Fibroblast of lung (primary cell): ENCODE results near the gene ARID1B. TPM values are rescaled to one million over a fixed set of nuclear protein-coding genes. Genes with fewer than 3 reads are reported as not detected.

Source experiments
- DNase-seq, 2 donors: peaks; one replicate each; pipeline versions ENCODE4 v3.0.0 to v3.0.0-alpha.2; 2010; ENCODE audit warnings: low read depth in 2 of 2
- H2AFZ ChIP-seq: 2 replicates; pipeline ENCODE4 v1.5.1; 2012; ENCODE audit warnings: low read length, control low read depth, inconsistent platforms
- H3K27ac ChIP-seq: 2 replicates; pipeline ENCODE4 v1.5.1; 2011; ENCODE audit warnings: low read length, control low read depth; ENCODE audit not compliant: insufficient read depth
- H3K27me3 ChIP-seq: 2 replicates; pipeline ENCODE4 v1.5.1; 2011; ENCODE audit warnings: mild to moderate bottlenecking, low read length; ENCODE audit not compliant: control insufficient read depth, insufficient read depth
- H3K36me3 ChIP-seq: 2 replicates; pipeline ENCODE4 v1.5.1; 2011; ENCODE audit warnings: low read length; ENCODE audit not compliant: control insufficient read depth, insufficient read depth
- H3K4me1 ChIP-seq: 2 replicates; pipeline ENCODE4 v1.5.1; 2011; ENCODE audit warnings: low read length; ENCODE audit not compliant: control insufficient read depth, insufficient read depth; ENCODE audit errors: extremely low read depth
- H3K4me2 ChIP-seq: 2 replicates; pipeline ENCODE4 v1.5.1; 2011; ENCODE audit warnings: low read length, control low read depth; ENCODE audit not compliant: insufficient read depth; ENCODE audit errors: extremely low read depth
- H3K4me3 ChIP-seq, 4 experiments: fragments of 200-600 bp in 1 of 4; sonication (generic) in 1 of 4; replicated peaks in 1 of 4; 2 replicates each; pipeline ENCODE4 v1.5.1; 2011 to 2016; ENCODE audit warnings: low read length in 4 of 4, low read depth in 3 of 4, mild to moderate bottlenecking in 3 of 4, control low read depth in 2 of 4, inconsistent platforms in 1 of 4, mixed read lengths in 1 of 4; ENCODE audit not compliant: insufficient read depth in 1 of 4; ENCODE audit errors: control extremely low read depth in 1 of 4
- H3K79me2 ChIP-seq: 2 replicates; pipeline ENCODE4 v1.5.1; 2012; ENCODE audit warnings: mild to moderate bottlenecking, low read length, inconsistent platforms; ENCODE audit not compliant: control insufficient read depth, insufficient read depth
- H3K9ac ChIP-seq: 2 replicates; pipeline ENCODE4 v1.5.1; 2011; ENCODE audit warnings: mild to moderate bottlenecking, low read length, control low read depth; ENCODE audit not compliant: insufficient read depth
- H3K9me3 ChIP-seq: 2 replicates; pipeline ENCODE4 v1.5.1; 2012; ENCODE audit warnings: low read depth, low read length; ENCODE audit not compliant: control insufficient read depth, insufficient read depth
- H4K20me1 ChIP-seq: 2 replicates; pipeline ENCODE4 v1.5.1; 2011; ENCODE audit warnings: low read length; ENCODE audit not compliant: control insufficient read depth, insufficient read depth; ENCODE audit errors: extremely low read depth
- CTCF ChIP-seq, 2 donors: IDR thresholded peaks in 1 of 2; conservative IDR thresholded peaks in 1 of 2; 1 replicate in 1 of 2; 2 replicates in 1 of 2; pipeline ENCODE4 v1.5.1; 2011 to 2012; ENCODE audit warnings: low read length in 2 of 2, control low read depth in 1 of 2, inconsistent platforms in 1 of 2, low read depth in 1 of 2, mild to moderate bottlenecking in 1 of 2
- EZH2 ChIP-seq: IDR thresholded peaks from 2 replicates; pipeline ENCODE4 v1.5.1; 2012; ENCODE audit warnings: low read length, control low read depth, mild to moderate bottlenecking; ENCODE audit errors: missing control alignments
- polyA plus RNA-seq, 2 donors: library from polyadenylated mRNA; depleted of rRNA in 1 of 2; stranded (reverse) in 1 of 2; unstranded in 1 of 2; fragments of >200 nt; gene quantifications; 2 replicates each; pipeline ENCODE4 v1.2.1, GENCODE V29; 2011 to 2012; ENCODE audit warnings: missing spikeins in 1 of 2
- total RNA-seq: library from RNA; depleted of rRNA; stranded (reverse); fragments of >200 nt; gene quantifications from 2 replicates; pipeline ENCODE4 v1.2.1, GENCODE V29; 2014

The ARID1B gene
- total and polyA plus RNA-seq, 2 donors (not counting 1 experiment from before 2014, with no cell fraction given): 15.4 to 41.9 TPM

GRCh38 chr6:157076451-157076822 is 299.3 kb downstream of the ARID1B start:
- no peak overlapping the region for H2AFZ ChIP-seq
- H3K4me1 ChIP-seq: no peaks in the 10 kb centered on the region
- no peaks in the 10 kb centered on the region for H3K36me3 ChIP-seq
- H3K9me3 ChIP-seq: no peaks in the 10 kb centered on the region
- H3K4me2 ChIP-seq: no peak overlapping the region
- TF ChIP-seq EZH2: no peak
- no peaks in the 10 kb centered on the region for H3K27me3 ChIP-seq
- no peaks in the 10 kb centered on the region for H4K20me1 ChIP-seq
- H3K79me2 ChIP-seq: no peaks in the 10 kb centered on the region
- no peak overlapping the region for H3K9ac ChIP-seq
- DNase-seq: no peak
- no peak overlapping the region for H3K27ac ChIP-seq
- H3K4me3 ChIP-seq: no peak overlapping the region

- no peaks in the 10 kb centered on the region for H3K36me3 ChIP-seq
- no peak overlapping the region for H2AFZ ChIP-seq
- no peak for DNase-seq
- H3K4me1 ChIP-seq: no peaks in the 10 kb centered on the region
- no peak overlapping the region for H3K4me3 ChIP-seq
- no peak overlapping the region for H3K27ac ChIP-seq
- H3K9me3 ChIP-seq: no peaks in the 10 kb centered on the region
- H4K20me1 ChIP-seq: no peaks in the 10 kb centered on the region
- H3K27me3 ChIP-seq: no peaks in the 10 kb centered on the region
- no peak for TF ChIP-seq CTCF (conservative IDR thresholded peaks at IDR 0.05 in 1 of 2, IDR thresholded peaks at IDR 0.05 in 1 of 2; ENCODE audit: low read depth in 1 of 2, low read length in 2 of 2)
- no peak overlapping the region for H3K4me2 ChIP-seq
- H3K9ac ChIP-seq: no peak overlapping the region
- H3K79me2 ChIP-seq: no peaks in the 10 kb centered on the region
These were observed 300.1 kb downstream of the ARID1B start for GRCh38 chr6:157077251-157077650.

- H3K36me3 ChIP-seq: no peaks in the 10 kb centered on the region
- DNase-seq: no peak
- no peak overlapping the region for H3K27ac ChIP-seq
- no peak overlapping the region for H3K4me3 ChIP-seq
- no peaks in the 10 kb centered on the region for H3K9me3 ChIP-seq
- no peak overlapping the region for H3K4me2 ChIP-seq
- H2AFZ ChIP-seq: no peak overlapping the region
- no peaks in the 10 kb centered on the region for H3K79me2 ChIP-seq
- H3K9ac ChIP-seq: no peak overlapping the region
- TF ChIP-seq CTCF (conservative IDR thresholded peaks at IDR 0.05 in 1 of 2, IDR thresholded peaks at IDR 0.05 in 1 of 2; ENCODE audit: low read depth in 1 of 2, low read length in 2 of 2) (no peak), EZH2 (no peak)
- H3K4me1 ChIP-seq: no peaks in the 10 kb centered on the region
- no peaks in the 10 kb centered on the region for H3K27me3 ChIP-seq
- no peaks in the 10 kb centered on the region for H4K20me1 ChIP-seq
These were observed 301.1 kb downstream of the ARID1B start for GRCh38 chr6:157078326-157078725.

- Histone ChIP-seq H3K36me3 (no peaks in the 10 kb centered on the region), H3K4me3 (no peak overlapping the region), H3K4me1 (no peaks in the 10 kb centered on the region), H3K79me2 (no peaks in the 10 kb centered on the region), H3K27ac (no peak overlapping the region), H4K20me1 (no peaks in the 10 kb centered on the region), H3K9ac (no peak overlapping the region), H3K9me3 (no peaks in the 10 kb centered on the region), H3K4me2 (no peak overlapping the region), H2AFZ (no peak overlapping the region), H3K27me3 (no peaks in the 10 kb centered on the region)
- DNase-seq: no peak
- TF ChIP-seq EZH2: no peak
- TF ChIP-seq CTCF (conservative IDR thresholded peaks at IDR 0.05 in 1 of 2, IDR thresholded peaks at IDR 0.05 in 1 of 2; ENCODE audit: low read depth in 1 of 2, low read length in 2 of 2): no peak
These were observed 302.1 kb downstream of the ARID1B start for GRCh38 chr6:157079277-157079676.
